A673 (cell line): ENCODE data around the gene RGS7.

Source experiments
- EZH2 ChIP-seq: fragments of 200-600 bp; sonication (generic); IDR thresholded peaks from 2 replicates; pipeline ENCODE4 v1.6.1; 2017; ENCODE audit warnings: borderline replicate concordance, low read depth, mild to moderate bottlenecking, mixed read lengths, antibody characterized with exemption, low read length; ENCODE audit not compliant: poor library complexity, severe bottlenecking
- TF ChIP-seq, protein P1 (sequence below): fragments of 300-800, 200-600 bp; sonication (generic); conservative IDR thresholded peaks from 2 replicates; pipeline ENCODE4 v1.5.1; 2017; ENCODE audit warnings: low read depth, mild to moderate bottlenecking, antibody characterized with exemption, low read length, moderate library complexity, mixed read lengths

DNA sequence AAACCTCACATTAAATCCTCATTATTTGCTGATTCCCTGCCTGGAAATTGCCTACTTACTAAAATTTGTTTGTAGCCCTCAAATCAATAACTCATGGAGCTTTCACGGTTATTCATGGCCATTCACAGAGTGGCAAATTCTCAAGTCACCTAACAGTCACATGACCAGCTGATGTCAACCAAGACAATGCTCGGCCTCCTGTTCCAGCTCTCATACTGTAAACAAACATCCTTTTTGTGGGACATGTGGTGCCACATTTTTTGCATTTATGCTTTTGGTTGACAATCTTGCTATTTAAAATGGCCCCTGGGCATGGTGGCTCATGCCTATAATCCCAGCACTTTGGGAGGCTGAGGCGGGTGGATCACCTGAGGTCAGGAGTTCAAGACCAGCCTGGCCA is 473.5 kb downstream of the RGS7 start:
- TF ChIP-seq EZH2: no peak
- TF ChIP-seq, protein P1, sequence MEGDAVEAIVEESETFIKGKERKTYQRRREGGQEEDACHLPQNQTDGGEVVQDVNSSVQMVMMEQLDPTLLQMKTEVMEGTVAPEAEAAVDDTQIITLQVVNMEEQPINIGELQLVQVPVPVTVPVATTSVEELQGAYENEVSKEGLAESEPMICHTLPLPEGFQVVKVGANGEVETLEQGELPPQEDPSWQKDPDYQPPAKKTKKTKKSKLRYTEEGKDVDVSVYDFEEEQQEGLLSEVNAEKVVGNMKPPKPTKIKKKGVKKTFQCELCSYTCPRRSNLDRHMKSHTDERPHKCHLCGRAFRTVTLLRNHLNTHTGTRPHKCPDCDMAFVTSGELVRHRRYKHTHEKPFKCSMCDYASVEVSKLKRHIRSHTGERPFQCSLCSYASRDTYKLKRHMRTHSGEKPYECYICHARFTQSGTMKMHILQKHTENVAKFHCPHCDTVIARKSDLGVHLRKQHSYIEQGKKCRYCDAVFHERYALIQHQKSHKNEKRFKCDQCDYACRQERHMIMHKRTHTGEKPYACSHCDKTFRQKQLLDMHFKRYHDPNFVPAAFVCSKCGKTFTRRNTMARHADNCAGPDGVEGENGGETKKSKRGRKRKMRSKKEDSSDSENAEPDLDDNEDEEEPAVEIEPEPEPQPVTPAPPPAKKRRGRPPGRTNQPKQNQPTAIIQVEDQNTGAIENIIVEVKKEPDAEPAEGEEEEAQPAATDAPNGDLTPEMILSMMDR: no peak
